ENCODE data around the gene SBNO2.

SBNO2 gene

DNA sequence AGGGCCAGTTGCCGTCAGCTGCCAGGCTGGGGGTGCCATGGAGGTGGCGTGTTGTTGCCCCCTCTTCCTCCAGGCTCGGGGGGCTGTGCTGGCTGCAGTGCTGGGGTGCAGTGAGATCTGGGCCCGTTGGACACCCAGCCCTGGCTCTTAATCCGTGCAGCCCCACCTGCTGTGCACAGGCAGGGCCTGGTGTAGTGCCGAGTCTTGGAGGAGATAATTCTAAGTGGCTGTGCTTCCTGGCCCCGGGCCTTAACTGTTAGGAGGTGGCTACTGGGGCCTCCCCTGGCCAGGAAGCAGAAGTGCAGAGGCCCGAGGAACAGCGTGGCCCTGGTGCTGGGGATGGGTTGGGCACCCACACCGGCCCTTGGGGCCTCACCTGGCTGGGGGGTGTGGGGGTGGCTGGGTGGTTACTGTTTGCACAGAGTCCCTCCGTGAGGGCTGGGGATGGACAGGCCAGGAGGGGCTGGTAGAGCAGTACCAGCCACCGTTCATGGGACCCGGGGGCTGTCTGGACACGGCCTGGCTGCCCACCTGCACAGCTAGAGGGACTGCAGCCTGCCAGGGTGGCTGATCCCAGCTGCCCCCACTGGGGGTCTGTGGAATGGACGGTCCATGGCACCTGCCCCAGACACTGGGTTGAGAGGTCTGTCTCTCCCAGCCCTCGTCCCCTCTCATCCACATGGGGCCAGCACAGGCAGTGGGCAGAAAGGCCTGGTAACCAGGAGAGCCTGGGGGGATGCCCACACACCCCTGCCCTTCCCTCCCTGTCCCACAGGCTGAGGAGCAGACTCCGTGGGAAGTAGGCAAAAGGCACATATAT is 67.0 kb downstream of the SBNO2 start:
- Histone ChIP-seq H3K36me3 (ENCODE audit: control insufficient read depth in 2 of 2, insufficient read depth in 2 of 2, low read length in 2 of 2) (peaks cover 10 to 14% of the 10 kb centered on the region in 2 donors), H3K4me3 (ENCODE audit: low read length in 2 of 2) (no peak overlapping the region), H3K9ac (ENCODE audit: low read length in 2 of 2) (no peak overlapping the region), H3K27ac (ENCODE audit: low read length) (no peak overlapping the region), H3K4me1 (ENCODE audit: control insufficient read depth, insufficient read depth, low read length) (peaks cover 33% of the 10 kb centered on the region), H3K9me3 (ENCODE audit: control insufficient read depth in 2 of 2, low read length in 2 of 2) (no peaks in the 10 kb centered on the region), H3K27me3 (ENCODE audit: control insufficient read depth in 1 of 2, insufficient read depth in 2 of 2, low read length in 2 of 2) (no peaks in the 10 kb centered on the region)

DNA sequence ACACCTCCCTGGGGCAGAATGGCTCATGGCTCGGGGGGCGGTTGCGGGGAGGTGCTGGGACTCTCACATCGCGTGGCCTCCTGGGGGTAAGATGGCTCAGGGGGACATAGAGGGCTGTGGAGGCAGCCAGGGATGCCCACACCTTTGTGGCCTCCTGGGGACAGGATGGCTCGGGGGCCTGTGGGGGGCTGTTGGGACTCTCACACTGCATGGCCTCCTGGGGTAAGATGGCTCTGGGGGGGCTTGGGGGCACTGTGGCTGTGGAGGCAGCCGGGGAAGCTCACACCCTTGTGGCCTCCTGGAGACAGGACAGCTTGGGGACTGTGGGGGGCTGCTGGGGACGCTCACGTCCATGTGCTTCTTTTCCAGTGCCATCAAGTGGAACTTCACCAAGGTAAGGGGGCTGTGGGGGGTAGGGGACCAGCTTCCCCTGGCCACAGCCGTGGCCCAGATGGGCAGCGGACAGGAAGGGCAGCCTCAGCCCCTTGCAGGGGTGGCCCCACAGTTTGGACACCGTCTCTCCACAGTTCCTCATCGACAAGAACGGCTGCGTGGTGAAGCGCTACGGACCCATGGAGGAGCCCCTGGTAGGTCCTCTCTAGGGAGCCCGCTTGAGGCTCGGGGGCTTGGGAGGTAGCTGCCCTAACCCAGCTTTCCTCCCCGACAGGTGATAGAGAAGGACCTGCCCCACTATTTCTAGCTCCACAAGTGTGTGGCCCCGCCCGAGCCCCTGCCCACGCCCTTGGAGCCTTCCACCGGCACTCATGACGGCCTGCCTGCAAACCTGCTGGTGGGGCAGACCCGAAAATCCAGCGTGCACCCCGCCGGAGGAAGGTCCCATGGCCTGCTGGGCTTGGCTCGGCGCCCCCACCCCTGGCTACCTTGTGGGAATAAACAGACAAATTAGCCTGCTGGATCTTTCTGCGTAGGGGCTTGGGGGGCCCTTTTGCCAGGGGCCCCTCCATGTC is 67.9 kb downstream of the SBNO2 start:
- Histone ChIP-seq H3K27ac (ENCODE audit: low read length) (peak overlapping the region; percentile 11), H3K4me3 (ENCODE audit: low read length in 2 of 2) (no peak overlapping the region), H3K9ac (ENCODE audit: low read length in 2 of 2) (no peak overlapping the region), H3K36me3 (ENCODE audit: control insufficient read depth in 2 of 2, insufficient read depth in 2 of 2, low read length in 2 of 2) (peaks cover 10 to 14% of the 10 kb centered on the region in 2 donors), H3K27me3 (ENCODE audit: control insufficient read depth in 1 of 2, insufficient read depth in 2 of 2, low read length in 2 of 2) (no peaks in the 10 kb centered on the region), H3K9me3 (ENCODE audit: control insufficient read depth in 2 of 2, low read length in 2 of 2) (no peaks in the 10 kb centered on the region), H3K4me1 (ENCODE audit: control insufficient read depth, insufficient read depth, low read length) (peaks cover 41% of the 10 kb centered on the region)

DNA sequence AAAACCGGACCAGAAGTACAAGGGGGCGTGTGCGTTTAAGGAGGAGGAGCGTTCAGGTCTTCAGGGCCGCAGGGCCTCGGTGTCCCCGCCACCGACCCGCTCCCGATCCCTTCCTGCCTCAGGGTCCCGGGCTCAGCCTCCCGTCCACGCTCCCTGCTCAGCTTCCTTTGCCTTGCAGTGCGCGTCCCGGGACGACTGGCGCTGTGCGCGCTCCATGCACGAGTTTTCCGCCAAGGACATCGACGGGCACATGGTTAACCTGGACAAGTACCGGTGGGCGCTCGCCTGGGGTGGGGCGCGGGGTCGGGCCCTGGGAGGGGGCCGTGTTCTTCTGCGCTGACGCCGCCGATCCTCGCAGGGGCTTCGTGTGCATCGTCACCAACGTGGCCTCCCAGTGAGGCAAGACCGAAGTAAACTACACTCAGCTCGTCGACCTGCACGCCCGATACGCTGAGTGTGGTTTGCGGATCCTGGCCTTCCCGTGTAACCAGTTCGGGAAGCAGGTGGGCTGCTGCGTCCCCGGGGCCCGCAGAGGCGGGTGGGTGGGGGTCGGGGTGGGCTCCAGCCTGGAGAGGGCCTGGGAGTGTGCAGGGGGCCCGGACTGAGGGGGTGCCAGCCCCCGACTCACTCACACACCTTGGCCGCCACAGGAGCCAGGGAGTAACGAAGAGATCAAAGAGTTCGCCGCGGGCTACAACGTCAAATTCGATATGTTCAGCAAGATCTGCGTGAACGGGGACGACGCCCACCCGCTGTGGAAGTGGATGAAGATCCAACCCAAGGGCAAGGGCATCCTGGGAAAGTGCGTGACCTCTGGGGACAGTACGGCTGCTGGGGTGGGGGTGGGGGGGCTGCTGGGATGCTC is 68.8 kb downstream of the SBNO2 start:
- H3K4me1 ChIP-seq (ENCODE audit: control insufficient read depth, insufficient read depth, low read length): peaks cover 41% of the 10 kb centered on the region
- H3K9ac ChIP-seq (ENCODE audit: low read length in 2 of 2): peak overlapping the region; percentile 66 to 71
- H3K27me3 ChIP-seq (ENCODE audit: control insufficient read depth in 1 of 2, insufficient read depth in 2 of 2, low read length in 2 of 2): no peaks in the 10 kb centered on the region
- peak overlapping the region; percentile 88 for H3K27ac ChIP-seq (ENCODE audit: low read length)
- H3K9me3 ChIP-seq (ENCODE audit: control insufficient read depth in 2 of 2, low read length in 2 of 2): no peaks in the 10 kb centered on the region
- H3K4me3 ChIP-seq (ENCODE audit: low read length in 2 of 2): peak overlapping the region; percentile 71 to 77
- peaks cover 8 to 10% of the 10 kb centered on the region in 2 donors for H3K36me3 ChIP-seq (ENCODE audit: control insufficient read depth in 2 of 2, insufficient read depth in 2 of 2, low read length in 2 of 2)

DNA sequence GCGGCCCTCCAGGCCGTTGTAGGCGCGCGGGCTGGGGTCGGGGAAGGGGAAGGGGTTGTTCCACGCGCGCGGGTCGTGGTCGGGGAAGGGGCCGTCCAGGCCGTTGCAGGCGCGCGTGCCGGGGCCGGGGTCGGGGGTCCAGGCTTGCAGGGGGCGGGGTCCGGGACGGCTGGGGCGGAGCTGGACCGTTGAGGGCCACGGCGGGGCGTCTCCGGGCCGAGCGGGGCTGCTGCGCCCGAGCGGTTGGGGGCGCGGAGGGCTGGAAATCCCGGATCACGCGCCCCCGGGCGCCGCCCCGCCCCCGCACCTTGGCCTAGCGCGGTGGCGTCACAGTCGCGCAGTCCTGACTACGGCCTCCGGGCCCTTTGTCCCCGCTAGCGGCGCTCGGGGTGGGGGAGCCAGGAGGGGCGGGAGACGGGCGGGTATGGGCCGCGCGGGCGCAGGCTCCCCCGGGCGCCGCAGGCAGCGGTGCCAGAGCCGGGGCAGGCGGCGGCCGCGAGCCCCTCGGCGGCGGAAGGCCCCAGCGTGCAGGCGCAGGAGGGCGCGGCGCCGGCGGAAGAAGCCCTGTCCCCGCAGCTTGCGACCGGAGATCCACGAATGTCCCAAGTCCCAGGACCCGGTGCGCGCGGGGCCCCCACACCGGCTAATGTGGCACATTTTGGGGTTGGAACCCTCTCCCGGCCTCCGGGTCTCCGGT is 69.6 kb downstream of the SBNO2 start:
- H3K4me3 ChIP-seq (ENCODE audit: low read length in 2 of 2): peak overlapping the region; percentile 71 to 77
- H3K4me1 ChIP-seq (ENCODE audit: control insufficient read depth, insufficient read depth, low read length): peaks cover 41% of the 10 kb centered on the region
- peaks cover 6 to 10% of the 10 kb centered on the region in 2 donors for H3K36me3 ChIP-seq (ENCODE audit: control insufficient read depth in 2 of 2, insufficient read depth in 2 of 2, low read length in 2 of 2)
- peak overlapping the region; percentile 88 for H3K27ac ChIP-seq (ENCODE audit: low read length)
- peak overlapping the region; percentile 66 to 71 for H3K9ac ChIP-seq (ENCODE audit: low read length in 2 of 2)
- no peaks in the 10 kb centered on the region for H3K9me3 ChIP-seq (ENCODE audit: control insufficient read depth in 2 of 2, low read length in 2 of 2)
- H3K27me3 ChIP-seq (ENCODE audit: control insufficient read depth in 1 of 2, insufficient read depth in 2 of 2, low read length in 2 of 2): no peaks in the 10 kb centered on the region

DNA sequence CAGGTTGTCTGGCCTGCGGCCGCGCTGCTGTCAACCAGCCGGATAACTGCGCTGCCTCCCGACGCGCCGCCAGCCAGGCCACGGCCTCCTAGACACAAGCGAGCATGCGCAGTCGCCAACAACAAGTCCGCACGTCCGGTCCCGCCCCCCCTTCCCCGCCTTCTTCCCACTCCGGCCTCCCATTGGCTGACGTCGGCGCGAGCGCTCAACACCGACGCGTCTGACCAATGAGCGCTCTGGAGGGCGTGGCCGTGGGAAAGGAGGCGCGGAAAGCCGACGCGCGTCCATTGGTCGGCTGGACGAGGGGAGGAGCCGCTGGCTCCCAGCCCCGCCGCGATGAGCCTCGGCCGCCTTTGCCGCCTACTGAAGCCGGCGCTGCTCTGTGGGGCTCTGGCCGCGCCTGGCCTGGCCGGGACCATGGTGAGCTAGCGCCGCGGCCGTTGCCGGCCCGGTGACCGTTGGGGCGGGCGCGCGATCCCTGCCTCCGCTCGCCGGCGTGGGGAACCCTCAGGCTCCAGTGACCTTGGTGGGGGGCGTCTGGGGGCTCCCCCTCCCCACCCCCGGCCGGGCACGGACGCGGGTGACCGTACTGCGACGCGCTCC is 70.3 kb downstream of the SBNO2 start, which contains the start of gene GPX4:
TSS of gene GPX4 (plus strand) at position 287 of the 603 bp plus-strand sequence. CDS start at position 337, 50 bp downstream.
- H3K36me3 ChIP-seq (ENCODE audit: control insufficient read depth in 2 of 2, insufficient read depth in 2 of 2, low read length in 2 of 2): peaks cover 6 to 10% of the 10 kb centered on the region in 2 donors
- peak within 1 kb of the TSS; percentile 71 to 77 for H3K4me3 ChIP-seq (ENCODE audit: low read length in 2 of 2)
- H3K9me3 ChIP-seq (ENCODE audit: control insufficient read depth in 2 of 2, low read length in 2 of 2): no peaks in the 10 kb centered on the region
- peaks cover 44% of the 10 kb centered on the region for H3K4me1 ChIP-seq (ENCODE audit: control insufficient read depth, insufficient read depth, low read length)
- peak within 1 kb of the TSS; percentile 88 for H3K27ac ChIP-seq (ENCODE audit: low read length)
- H3K27me3 ChIP-seq (ENCODE audit: control insufficient read depth in 1 of 2, insufficient read depth in 2 of 2, low read length in 2 of 2): no peaks in the 10 kb centered on the region
- H3K9ac ChIP-seq (ENCODE audit: low read length in 2 of 2): peak within 1 kb of the TSS; percentile 70 to 71

DNA sequence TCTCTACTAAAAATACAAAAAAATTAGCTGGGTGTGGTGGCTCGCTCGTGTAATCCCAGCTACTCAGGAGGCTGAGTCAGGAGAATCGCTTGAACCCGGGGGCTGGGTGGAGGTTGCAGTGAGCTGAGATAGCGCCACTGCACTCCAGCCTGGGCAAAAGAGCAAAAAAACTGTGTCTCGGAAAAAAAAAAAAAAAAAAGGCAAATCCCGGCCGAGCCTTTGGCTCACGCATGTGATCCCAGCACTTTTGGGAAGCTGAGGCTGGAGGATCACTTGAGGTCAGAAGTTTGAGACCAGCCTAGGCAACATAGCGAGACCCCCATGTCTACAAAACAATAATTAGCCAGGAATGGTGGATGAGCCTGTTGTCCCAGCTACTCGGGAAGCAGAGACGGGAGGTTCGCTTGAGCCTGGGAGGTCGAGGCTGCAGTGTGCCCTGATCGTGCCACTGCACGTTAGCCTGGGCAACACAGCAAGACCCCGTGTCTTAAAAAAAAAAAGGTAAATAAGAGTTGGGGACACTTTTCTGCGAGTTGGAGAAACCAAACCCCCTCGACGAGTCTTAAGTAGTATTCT is 70.8 kb downstream of the SBNO2 start:
- H3K4me1 ChIP-seq (ENCODE audit: control insufficient read depth, insufficient read depth, low read length): peaks cover 49% of the 10 kb centered on the region
- no peaks in the 10 kb centered on the region for H3K27me3 ChIP-seq (ENCODE audit: control insufficient read depth in 1 of 2, insufficient read depth in 2 of 2, low read length in 2 of 2)
- peak overlapping the region; percentile 36 to 70 for H3K9ac ChIP-seq (ENCODE audit: low read length in 2 of 2)
- H3K27ac ChIP-seq (ENCODE audit: low read length): peak overlapping the region; percentile 80
- no peaks in the 10 kb centered on the region for H3K9me3 ChIP-seq (ENCODE audit: control insufficient read depth in 2 of 2, low read length in 2 of 2)
- peak overlapping the region; percentile 53 to 67 for H3K4me3 ChIP-seq (ENCODE audit: low read length in 2 of 2)
- H3K36me3 ChIP-seq (ENCODE audit: control insufficient read depth in 2 of 2, insufficient read depth in 2 of 2, low read length in 2 of 2): peaks cover 6 to 10% of the 10 kb centered on the region in 2 donors

DNA sequence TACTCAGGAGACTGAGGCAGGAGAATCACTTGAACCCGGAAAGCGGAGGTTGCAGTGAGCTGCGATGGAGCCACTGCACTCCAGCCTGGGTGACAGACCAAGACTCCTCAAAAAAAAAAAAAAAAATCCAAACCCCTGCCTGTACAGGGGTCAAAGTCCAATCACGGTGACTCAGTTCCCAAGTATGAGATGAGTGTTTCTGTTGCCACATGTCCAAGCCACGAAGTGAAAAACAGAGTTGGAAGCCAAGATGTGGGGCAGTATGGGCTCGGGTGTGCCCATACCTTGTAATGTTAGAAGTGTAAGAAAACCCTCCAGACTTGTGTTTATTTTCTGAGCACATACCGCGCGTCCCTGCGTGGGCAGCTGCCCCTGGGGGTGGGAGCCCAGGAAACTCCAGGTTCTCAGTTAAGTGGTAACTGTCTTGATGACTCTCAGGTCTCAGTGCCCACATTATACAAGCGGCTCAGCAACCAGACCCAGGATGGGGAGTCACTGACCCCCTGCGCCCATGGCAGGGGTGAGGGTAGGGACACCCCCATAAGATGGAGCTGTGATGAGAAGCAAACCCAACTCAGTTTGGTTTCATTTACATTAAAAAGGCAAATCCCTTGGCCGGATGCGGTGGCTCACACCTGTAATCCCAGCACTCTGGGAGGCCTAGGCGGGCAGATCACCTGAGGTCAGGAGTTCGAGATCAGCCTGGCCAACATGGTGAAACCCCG is 71.5 kb downstream of the SBNO2 start:
- Histone ChIP-seq H3K9me3 (ENCODE audit: control insufficient read depth in 2 of 2, low read length in 2 of 2) (no peaks in the 10 kb centered on the region), H3K27me3 (ENCODE audit: control insufficient read depth in 1 of 2, insufficient read depth in 2 of 2, low read length in 2 of 2) (no peaks in the 10 kb centered on the region), H3K36me3 (ENCODE audit: control insufficient read depth in 2 of 2, insufficient read depth in 2 of 2, low read length in 2 of 2) (peaks cover 6 to 10% of the 10 kb centered on the region in 2 donors), H3K4me3 (ENCODE audit: low read length in 2 of 2) (peak overlapping the region in 1 of 2 donors; percentile 22), H3K27ac (ENCODE audit: low read length) (peak overlapping the region; percentile 80), H3K4me1 (ENCODE audit: control insufficient read depth, insufficient read depth, low read length) (peaks cover 53% of the 10 kb centered on the region), H3K9ac (ENCODE audit: low read length in 2 of 2) (peak overlapping the region; percentile 8 to 21)

DNA sequence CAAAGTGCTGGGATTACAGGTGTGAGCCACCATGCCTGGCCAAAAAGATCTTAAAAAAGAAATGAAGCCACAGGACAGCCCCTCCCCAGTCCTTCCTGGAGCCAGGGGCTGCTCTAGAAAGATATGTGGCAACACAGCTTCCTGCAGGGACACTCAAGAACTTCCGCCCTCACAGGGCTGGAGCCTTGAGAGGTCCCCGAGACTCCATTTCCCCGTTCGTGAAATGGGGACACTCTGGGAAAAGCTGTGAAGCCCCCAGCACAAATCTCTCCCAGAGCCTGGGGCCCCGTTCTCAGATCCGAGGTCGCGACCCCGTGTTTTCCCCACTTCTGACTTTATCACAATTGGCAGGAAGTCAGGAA is 72.8 kb downstream of the SBNO2 start:
- Histone ChIP-seq H3K4me1 (ENCODE audit: control insufficient read depth, insufficient read depth, low read length) (peaks cover 51% of the 10 kb centered on the region), H3K27ac (ENCODE audit: low read length) (peak overlapping the region; percentile 80), H3K9me3 (ENCODE audit: control insufficient read depth in 2 of 2, low read length in 2 of 2) (no peaks in the 10 kb centered on the region), H3K9ac (ENCODE audit: low read length in 2 of 2) (no peak overlapping the region), H3K27me3 (ENCODE audit: control insufficient read depth in 1 of 2, insufficient read depth in 2 of 2, low read length in 2 of 2) (no peaks in the 10 kb centered on the region), H3K4me3 (ENCODE audit: low read length in 2 of 2) (no peak overlapping the region), H3K36me3 (ENCODE audit: control insufficient read depth in 2 of 2, insufficient read depth in 2 of 2, low read length in 2 of 2) (peaks cover 0 to 2% of the 10 kb centered on the region in 2 donors)

Measured in stomach smooth muscle (tissue), 2 donors.